Nephron progenitor cell (in vitro differentiated cells): ENCODE results near the gene CTAGE9.
"Not testable (repeated sequence)": the region's sequence is repeated elsewhere in the genome, so short reads cannot be mapped to it uniquely, and the experiment has no call there.

Experiments used
- DNase-seq: peaks from one replicate; pipeline ENCODE4 v3.0.0; 2021
- H3K27ac Mint-ChIP-seq: 2 replicates; pipeline ENCODE4 v1.8.0; 2021; ENCODE audit warnings: mild to moderate bottlenecking, moderate library complexity, mixed read lengths
- H3K27me3 Mint-ChIP-seq: 2 replicates; pipeline ENCODE4 v1.8.0; 2021; ENCODE audit warnings: mild to moderate bottlenecking, low read depth, mixed read lengths; ENCODE audit not compliant: poor library complexity
- H3K36me3 Mint-ChIP-seq: 2 replicates; pipeline ENCODE4 v1.8.0; 2021; ENCODE audit warnings: low read depth, mixed read lengths
- H3K4me1 Mint-ChIP-seq: 2 replicates; pipeline ENCODE4 v1.8.0; 2021; ENCODE audit warnings: mixed read lengths
- H3K4me3 Mint-ChIP-seq: 2 replicates; pipeline ENCODE4 v1.8.0; 2021; ENCODE audit warnings: mild to moderate bottlenecking, moderate library complexity, mixed read lengths
- H3K9me3 Mint-ChIP-seq: 2 replicates; pipeline ENCODE4 v1.8.0; 2021; ENCODE audit warnings: mild to moderate bottlenecking, moderate library complexity, mixed read lengths
- TF ChIP-seq, protein P1 (sequence below): fragments of 200-600 bp; sonication (generic); IDR thresholded peaks from 2 replicates; pipeline ENCODE4 v1.5.0; 2021; ENCODE audit warnings: antibody characterized with exemption

Gene CTAGE9

DNA sequence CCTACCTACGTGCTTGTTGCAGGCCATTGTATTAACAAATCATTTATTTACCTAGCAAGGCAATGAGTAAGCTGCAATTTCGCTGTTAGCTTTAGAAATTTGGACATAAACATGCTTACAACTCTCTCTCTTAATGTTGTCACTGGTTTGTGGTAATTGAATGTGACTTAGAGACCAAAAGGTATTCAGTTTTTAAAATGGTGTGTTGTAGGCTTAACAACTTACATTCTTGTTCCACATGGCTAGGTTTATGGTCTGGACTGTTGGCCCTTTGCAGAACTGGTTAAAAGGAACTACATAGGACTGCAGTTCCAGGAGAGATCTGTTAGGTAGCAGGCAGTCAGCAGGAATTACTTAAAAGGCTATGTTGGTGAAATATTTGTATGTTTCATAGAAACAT lies 10.3 kb upstream of the CTAGE9 start:
- Mint-ChIP-seq H3K27me3 (no peaks in the 10 kb centered on the region), H3K4me3 (no peak overlapping the region)

DNA sequence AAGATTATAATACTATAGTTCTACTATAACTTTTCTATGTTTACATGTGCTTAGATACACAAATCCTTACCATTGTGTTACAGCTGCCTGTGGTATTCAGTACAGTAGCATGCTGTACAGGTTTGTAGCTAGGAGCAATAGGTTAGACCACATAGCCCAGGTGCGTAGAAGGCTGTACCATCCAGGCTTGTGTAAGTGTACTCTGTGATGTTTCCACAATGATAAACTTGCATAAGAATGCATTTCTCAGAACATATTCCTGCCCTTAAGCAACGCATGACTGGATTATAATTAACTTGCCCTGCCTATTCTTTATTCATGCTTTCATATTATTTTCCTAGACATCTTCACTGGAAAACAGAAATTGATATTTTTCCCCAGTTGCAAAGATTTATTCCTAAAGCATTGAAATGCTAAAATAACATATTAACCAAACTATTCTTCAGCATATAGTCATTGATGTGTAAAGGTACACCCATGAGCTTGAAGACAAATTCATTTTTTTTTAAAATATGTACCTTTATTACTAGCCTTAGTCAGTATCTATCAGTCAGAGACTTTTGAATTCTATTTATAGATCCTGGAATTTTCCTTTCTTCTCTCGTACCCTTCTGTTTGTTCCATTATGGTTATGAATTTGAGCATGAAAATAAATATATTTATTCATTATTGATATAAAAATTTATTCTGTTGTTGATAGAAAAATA lies 7.2 kb upstream of the CTAGE9 start:
- no peak for DNase-seq
- H3K27me3 Mint-ChIP-seq, result no peaks in the 10 kb centered on the region
- H3K4me1 Mint-ChIP-seq, result peaks cover 19% of the 10 kb centered on the region
- no peaks in the 10 kb centered on the region for H3K36me3 Mint-ChIP-seq
- TF ChIP-seq, protein P1, sequence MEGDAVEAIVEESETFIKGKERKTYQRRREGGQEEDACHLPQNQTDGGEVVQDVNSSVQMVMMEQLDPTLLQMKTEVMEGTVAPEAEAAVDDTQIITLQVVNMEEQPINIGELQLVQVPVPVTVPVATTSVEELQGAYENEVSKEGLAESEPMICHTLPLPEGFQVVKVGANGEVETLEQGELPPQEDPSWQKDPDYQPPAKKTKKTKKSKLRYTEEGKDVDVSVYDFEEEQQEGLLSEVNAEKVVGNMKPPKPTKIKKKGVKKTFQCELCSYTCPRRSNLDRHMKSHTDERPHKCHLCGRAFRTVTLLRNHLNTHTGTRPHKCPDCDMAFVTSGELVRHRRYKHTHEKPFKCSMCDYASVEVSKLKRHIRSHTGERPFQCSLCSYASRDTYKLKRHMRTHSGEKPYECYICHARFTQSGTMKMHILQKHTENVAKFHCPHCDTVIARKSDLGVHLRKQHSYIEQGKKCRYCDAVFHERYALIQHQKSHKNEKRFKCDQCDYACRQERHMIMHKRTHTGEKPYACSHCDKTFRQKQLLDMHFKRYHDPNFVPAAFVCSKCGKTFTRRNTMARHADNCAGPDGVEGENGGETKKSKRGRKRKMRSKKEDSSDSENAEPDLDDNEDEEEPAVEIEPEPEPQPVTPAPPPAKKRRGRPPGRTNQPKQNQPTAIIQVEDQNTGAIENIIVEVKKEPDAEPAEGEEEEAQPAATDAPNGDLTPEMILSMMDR, result no peak
- H3K4me3 Mint-ChIP-seq, result no peak overlapping the region
- H3K9me3 Mint-ChIP-seq, result no peaks in the 10 kb centered on the region
- H3K27ac Mint-ChIP-seq, result no peak overlapping the region

More for the DNA sequence above, 10.3 kb upstream of the CTAGE9 start:
- no peak for DNase-seq
- Mint-ChIP-seq H3K27ac (no peak overlapping the region), H3K9me3 (peaks cover 3% of the 10 kb centered on the region), H3K36me3 (no peaks in the 10 kb centered on the region), H3K4me1 (peaks cover 19% of the 10 kb centered on the region)
- TF ChIP-seq, protein P1, result no peak

DNA sequence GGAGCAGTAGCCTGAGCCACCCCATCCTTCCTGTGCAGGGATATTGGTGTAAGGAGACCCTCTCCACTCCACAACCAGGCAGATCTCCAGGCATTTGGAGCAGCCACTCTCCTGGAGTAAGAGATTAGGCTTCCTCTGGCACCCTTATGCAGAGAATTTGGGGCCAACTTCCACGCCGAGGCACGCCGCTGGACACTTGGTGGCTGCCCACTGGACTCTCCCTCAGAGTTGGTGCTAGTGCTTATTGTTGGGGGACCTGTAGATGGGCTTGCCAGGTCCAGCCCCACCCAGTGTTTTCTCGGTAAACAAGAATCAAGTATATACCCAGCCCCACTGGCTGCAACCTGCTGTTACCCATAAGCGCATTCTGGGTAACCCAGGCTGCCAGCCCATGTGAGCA lies 4.8 kb upstream of the CTAGE9 start:
- H3K27me3 Mint-ChIP-seq, H3K36me3 Mint-ChIP-seq, H3K27ac Mint-ChIP-seq, H3K9me3 Mint-ChIP-seq, H3K4me1 Mint-ChIP-seq, DNase-seq, H3K4me3 Mint-ChIP-seq: not testable (repeated sequence)

DNA sequence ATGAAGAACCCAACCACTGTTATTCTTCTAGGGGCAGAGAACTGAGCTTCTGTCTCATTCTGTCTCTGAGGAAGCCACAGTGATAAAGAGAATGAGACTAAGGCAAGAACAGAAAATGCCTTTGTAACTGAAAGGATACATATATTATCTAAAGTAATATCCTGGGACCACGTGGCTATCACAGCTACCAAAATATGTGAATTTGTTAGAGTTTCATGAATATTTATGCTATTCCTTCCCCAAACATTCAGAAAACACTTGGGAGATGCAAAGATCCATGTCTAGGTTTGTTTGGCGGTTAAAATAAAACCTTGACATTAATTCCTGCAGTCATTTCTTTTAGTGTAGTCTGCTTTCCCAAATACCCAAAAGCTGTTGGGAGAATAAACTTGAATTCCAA lies 6.9 kb downstream of the CTAGE9 start:
- H3K27ac Mint-ChIP-seq, H3K27me3 Mint-ChIP-seq: not testable (repeated sequence)

DNA sequence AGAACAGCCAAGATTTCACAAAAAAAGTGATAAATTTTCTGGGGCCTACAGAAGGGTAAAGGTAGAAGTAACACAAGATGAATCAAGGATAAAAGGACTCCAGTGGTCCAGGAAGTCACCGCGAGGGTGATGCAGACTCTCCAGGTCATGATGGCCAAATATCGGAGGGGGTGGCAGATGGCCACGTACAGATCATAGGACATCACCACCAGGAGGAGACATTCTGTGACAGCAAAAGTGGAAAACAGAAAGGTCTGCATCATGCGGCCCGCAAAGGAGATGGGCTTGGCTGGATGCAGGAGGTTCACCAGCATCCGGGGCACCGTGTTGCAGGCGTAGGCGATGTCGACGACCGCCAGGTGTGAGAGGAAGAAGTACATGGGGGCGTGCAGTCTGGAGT lies 10.0 kb downstream of the CTAGE9 start:
- not testable (repeated sequence) for H3K4me1 Mint-ChIP-seq, H3K27me3 Mint-ChIP-seq, H3K36me3 Mint-ChIP-seq, H3K27ac Mint-ChIP-seq, H3K4me3 Mint-ChIP-seq, H3K9me3 Mint-ChIP-seq, DNase-seq

More for the DNA sequence above, 6.9 kb downstream of the CTAGE9 start:
- H3K4me1 Mint-ChIP-seq, H3K4me3 Mint-ChIP-seq, H3K36me3 Mint-ChIP-seq, H3K9me3 Mint-ChIP-seq, DNase-seq: not testable (repeated sequence)

DNA sequence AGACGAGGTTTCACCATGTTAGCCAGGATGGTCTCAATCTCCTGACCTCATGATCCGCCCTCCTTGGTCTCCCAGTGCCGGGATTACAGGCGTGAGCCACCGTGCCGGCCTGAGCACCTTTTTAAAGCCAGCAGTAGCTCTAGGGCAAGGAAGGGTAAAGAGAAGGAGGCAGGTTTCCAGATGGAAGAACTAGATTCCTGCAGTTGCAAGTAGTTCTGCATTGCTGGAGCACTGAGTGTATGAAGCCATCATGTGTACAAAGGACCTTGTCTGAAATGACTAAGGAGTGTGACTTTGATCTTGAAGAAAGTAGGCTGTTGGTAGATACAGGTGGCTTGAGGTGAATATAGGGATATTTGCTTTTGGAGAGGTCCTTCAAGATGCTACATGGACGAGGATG lies 13.9 kb downstream of the CTAGE9 start:
- Mint-ChIP-seq H3K4me1 (no peaks in the 10 kb centered on the region), H3K9me3 (no peaks in the 10 kb centered on the region), H3K27ac (no peak overlapping the region), H3K27me3 (no peaks in the 10 kb centered on the region), H3K4me3 (no peak overlapping the region), H3K36me3 (no peaks in the 10 kb centered on the region)
- no peak for DNase-seq
- TF ChIP-seq, protein P1, result no peak

DNA sequence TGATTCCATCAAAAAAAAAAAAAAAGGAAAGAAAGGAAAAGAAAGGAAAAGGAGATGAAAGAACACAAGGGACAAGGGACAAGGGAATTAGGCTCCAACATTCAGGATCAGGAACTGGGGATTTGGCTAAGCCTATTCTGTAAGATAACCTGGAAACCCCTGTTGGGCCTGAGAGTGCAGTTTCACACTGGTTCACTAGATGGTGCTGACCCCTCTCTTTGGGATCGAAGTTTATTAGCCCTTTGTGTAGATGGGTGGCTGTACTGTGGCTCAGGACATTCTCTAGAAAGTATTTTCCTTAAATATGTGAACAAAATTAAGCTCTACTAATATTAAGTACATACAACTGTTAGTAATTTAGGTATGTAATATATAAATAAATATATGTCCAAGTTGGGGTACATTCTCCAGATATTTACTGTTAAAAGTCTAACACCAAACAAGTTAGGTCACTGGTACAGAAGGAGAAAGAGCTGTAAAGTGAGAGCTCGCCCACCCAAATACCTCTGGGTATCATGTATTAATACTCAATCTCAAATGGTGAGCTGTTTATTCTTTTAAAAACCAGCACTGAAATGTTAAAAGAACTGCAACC lies 15.9 kb downstream of the CTAGE9 start:
- DNase-seq, result peak; percentile 51
- Mint-ChIP-seq H3K27ac (no peak overlapping the region), H3K36me3 (no peaks in the 10 kb centered on the region), H3K9me3 (no peaks in the 10 kb centered on the region), H3K4me3 (no peak overlapping the region), H3K4me1 (no peaks in the 10 kb centered on the region), H3K27me3 (no peaks in the 10 kb centered on the region)
- TF ChIP-seq, protein P1, result peak; percentile 82
